Smooth muscle cell (in vitro differentiated cells): Measurements from ENCODE around the gene NELFB. TPM values are rescaled to one million over a fixed set of nuclear protein-coding genes. Genes with fewer than 3 reads are reported as not detected.
A peak's percentile ranks its signal among the peaks of the same experiment; 100 is the strongest.

ENCODE experiments used
- DNase-seq: peaks from one replicate; lab custom pipeline; 2025; ENCODE audit not compliant: unreplicated experiment; lab: John Stamatoyannopoulos, UW
- H2AFZ ChIP-seq: fragments of 200-600 bp; sonication (generic); 2 replicates; pipeline ENCODE4 v1.6.0; 2016; ENCODE audit warnings: antibody characterized with exemption, low read depth, mild to moderate bottlenecking
- H3F3A ChIP-seq: fragments of 200-600 bp; sonication (generic); 2 replicates; pipeline ENCODE4 v1.6.0; 2017; ENCODE audit warnings: antibody characterized with exemption, low read depth
- H3K27ac ChIP-seq: fragments of 200-600 bp; sonication (generic); 2 replicates; pipeline ENCODE4 v1.5.1; 2016; ENCODE audit warnings: low read depth, mild to moderate bottlenecking
- H3K27me3 ChIP-seq: fragments of 200-600 bp; sonication (generic); 2 replicates; pipeline ENCODE4 v1.6.1; 2016; ENCODE audit warnings: low read depth, mild to moderate bottlenecking
- H3K36me3 ChIP-seq: fragments of 200-600 bp; sonication (generic); 2 replicates; pipeline ENCODE4 v1.5.1; 2016; ENCODE audit warnings: low read depth
- H3K4me1 ChIP-seq: fragments of 200-600 bp; sonication (generic); 2 replicates; pipeline ENCODE4 v1.5.1; 2016; ENCODE audit warnings: low read depth
- H3K4me2 ChIP-seq: fragments of 200-600 bp; sonication (generic); 2 replicates; pipeline ENCODE4 v1.6.0; 2016; ENCODE audit warnings: mild to moderate bottlenecking
- H3K4me3 ChIP-seq: fragments of 200-600 bp; sonication (generic); 2 replicates; pipeline ENCODE4 v1.5.1; 2016; ENCODE audit warnings: mild to moderate bottlenecking
- H3K79me2 ChIP-seq: fragments of 200-600 bp; sonication (generic); 2 replicates; pipeline ENCODE4 v1.6.0; 2016; ENCODE audit warnings: low read depth, mild to moderate bottlenecking
- H3K9ac ChIP-seq: fragments of 200-600 bp; sonication (generic); 2 replicates; pipeline ENCODE4 v1.6.0; 2016; ENCODE audit warnings: low read depth
- H3K9me3 ChIP-seq: fragments of 200-600 bp; sonication (generic); replicated peaks from 2 replicates; pipeline ENCODE4 v1.5.1; 2016; ENCODE audit warnings: low read depth
- H4K20me1 ChIP-seq: fragments of 200-600 bp; sonication (generic); 2 replicates; pipeline ENCODE4 v1.6.0; 2016; ENCODE audit warnings: low read depth
- CTCF ChIP-seq: fragments of 200-600 bp; sonication (generic); IDR thresholded peaks from 2 replicates; pipeline ENCODE4 v1.5.1; 2017; ENCODE audit warnings: borderline replicate concordance, mild to moderate bottlenecking, antibody characterized with exemption; ENCODE audit not compliant: insufficient read depth, poor library complexity, severe bottlenecking
- WGBS: methylation state at CpG from one replicate; pipeline ENCODE4 v1.1.7; 2016; ENCODE audit warnings: low lambda C conversion rate; 5-methylcytosine and 5-hydroxymethylcytosine counted together
- polyA plus RNA-seq: library from polyadenylated mRNA; unstranded; fragments of >200 nt; fragmentation: Nextera tagmentation; extraction: Ambion mirVana; gene quantifications from 2 replicates; pipeline ENCODE4 v1.2.1, GENCODE V29; 2016
- total RNA-seq: library from RNA; depleted of rRNA; stranded (reverse); fragments of >200 nt; gene quantifications from 2 replicates; pipeline ENCODE4 v1.2.3, GENCODE V29; 2014

NELFB gene
- total and polyA plus RNA-seq, 2 experiments from 2014 or later, result 23.3 to 60.9 TPM

GRCh38 chr9:137302449-137303150, 47.5 kb downstream of the NELFB start:
- no peaks in the 10 kb centered on the region for H3K36me3 ChIP-seq
- H3K9ac ChIP-seq, result peak overlapping the region; percentile 34
- H4K20me1 ChIP-seq, result peaks cover 9% of the 10 kb centered on the region
- H3K27ac ChIP-seq, result no peak overlapping the region
- peak overlapping the region; percentile 90 for H3K4me2 ChIP-seq
- H3K9me3 ChIP-seq, result no peaks in the 10 kb centered on the region
- DNase-seq, result peak; percentile 33
- H3K27me3 ChIP-seq, result peaks cover 30% of the 10 kb centered on the region
- H3K4me1 ChIP-seq, result peaks cover 48% of the 10 kb centered on the region
- 11% methylated on average over 52 of the region's 78 CpGs for WGBS
- H2AFZ ChIP-seq, result peak overlapping the region; percentile 43
- H3K4me3 ChIP-seq, result peak overlapping the region; percentile 52
- TF ChIP-seq CTCF, result peak; percentile 54
- H3F3A ChIP-seq, result no peaks in the 10 kb centered on the region
- H3K79me2 ChIP-seq, result no peaks in the 10 kb centered on the region

- Histone ChIP-seq H3K27ac (no peak overlapping the region), H3K4me3 (no peak overlapping the region), H3K4me2 (peak overlapping the region; percentile 90), H3K79me2 (no peaks in the 10 kb centered on the region), H3K27me3 (peaks cover 23% of the 10 kb centered on the region), H3K36me3 (no peaks in the 10 kb centered on the region), H3K9ac (no peak overlapping the region), H2AFZ (no peak overlapping the region), H3K4me1 (peaks cover 48% of the 10 kb centered on the region), H3F3A (no peaks in the 10 kb centered on the region), H4K20me1 (peaks cover 9% of the 10 kb centered on the region), H3K9me3 (no peaks in the 10 kb centered on the region)
- DNase-seq, result no peak
- WGBS, result 61% methylated on average over 23 of the region's 23 CpGs
- no peak for TF ChIP-seq CTCF
Measured at GRCh38 chr9:137303151-137303892, 48.2 kb downstream of the NELFB start.

GRCh38 chr9:137303893-137304382, 48.8 kb downstream of the NELFB start:
- peaks cover 17% of the 10 kb centered on the region for H3K27me3 ChIP-seq
- H4K20me1 ChIP-seq, result peaks cover 9% of the 10 kb centered on the region
- no peaks in the 10 kb centered on the region for H3K79me2 ChIP-seq
- H3K9me3 ChIP-seq, result no peaks in the 10 kb centered on the region
- DNase-seq, result no peak
- peaks cover 44% of the 10 kb centered on the region for H3K4me1 ChIP-seq
- no peaks in the 10 kb centered on the region for H3F3A ChIP-seq
- no peak overlapping the region for H2AFZ ChIP-seq
- WGBS, result 94% methylated on average over 20 of the region's 22 CpGs
- no peak overlapping the region for H3K4me2 ChIP-seq
- no peak overlapping the region for H3K9ac ChIP-seq
- no peaks in the 10 kb centered on the region for H3K36me3 ChIP-seq
- no peak for TF ChIP-seq CTCF
- no peak overlapping the region for H3K27ac ChIP-seq
- no peak overlapping the region for H3K4me3 ChIP-seq
